NB4 (cell line): Measurements from ENCODE around the gene MCTP1.
A peak's percentile ranks its signal among the peaks of the same experiment; 100 is the strongest.

Experiments used
- DNase-seq: peaks from one replicate; pipeline ENCODE4 v3.0.0; 2010; ENCODE audit warnings: low read depth
- H3K4me3 ChIP-seq: one replicate; pipeline ENCODE4 v1.5.1; 2011; ENCODE audit warnings: mild to moderate bottlenecking, low read depth, low read length, moderate library complexity
- CTCF ChIP-seq: IDR thresholded peaks from one replicate; pipeline ENCODE4 v1.5.1; 2012; ENCODE audit warnings: low read depth, low read length
- MAX ChIP-seq: IDR thresholded peaks from 2 replicates; pipeline ENCODE4 v1.6.1; 2011; ENCODE audit warnings: low read depth, low read length
- MYC ChIP-seq: IDR thresholded peaks from 2 replicates; pipeline ENCODE4 v1.6.1; 2011; ENCODE audit warnings: low read depth, low read length
- POLR2A ChIP-seq: IDR thresholded peaks from 2 replicates; pipeline ENCODE4 v1.6.1; 2011; ENCODE audit warnings: mild to moderate bottlenecking; ENCODE audit not compliant: insufficient read length; ENCODE audit errors: extremely low read depth

Gene MCTP1

GRCh38 chr5:94928891-94929290, 356.0 kb downstream of the MCTP1 start:
- DNase-seq, result no peak
- H3K4me3 ChIP-seq, result no peak overlapping the region
- TF ChIP-seq MYC (no peak), POLR2A (no peak), MAX (no peak), CTCF (no peak)

GRCh38 chr5:94920570-94920969, 364.3 kb downstream of the MCTP1 start:
- TF ChIP-seq MAX, result no peak
- no peak for TF ChIP-seq MYC
- no peak for TF ChIP-seq POLR2A
- TF ChIP-seq CTCF, result no peak
- no peak overlapping the region for H3K4me3 ChIP-seq
- DNase-seq, result no peak

GRCh38 chr5:94916619-94917018, 368.3 kb downstream of the MCTP1 start:
- DNase-seq, result no peak
- H3K4me3 ChIP-seq, result no peak overlapping the region
- TF ChIP-seq MAX (no peak), MYC (no peak), POLR2A (no peak), CTCF (no peak)

- DNase-seq, result no peak
- TF ChIP-seq POLR2A (no peak), MAX (no peak), CTCF (no peak), MYC (no peak)
- H3K4me3 ChIP-seq, result no peak overlapping the region
Measured at GRCh38 chr5:94911276-94911675, 373.6 kb downstream of the MCTP1 start.

- H3K4me3 ChIP-seq, result no peak overlapping the region
- TF ChIP-seq MAX, result no peak
- TF ChIP-seq CTCF, result no peak
- TF ChIP-seq MYC, result no peak
- TF ChIP-seq POLR2A, result no peak
- no peak for DNase-seq
Measured at GRCh38 chr5:94910721-94911120, 374.2 kb downstream of the MCTP1 start.

- DNase-seq, result peak; percentile 46
- no peak for TF ChIP-seq MAX
- TF ChIP-seq CTCF, result peak; percentile 32
- TF ChIP-seq POLR2A, result no peak
- TF ChIP-seq MYC, result no peak
- H3K4me3 ChIP-seq, result no peak overlapping the region
Measured at GRCh38 chr5:94908889-94909480, 375.9 kb downstream of the MCTP1 start.
